HEK293 (cell line): Measurements from ENCODE around the gene CEP104.

Experiments used
- KLF1 ChIP-seq: fragments of 450-650 bp; formaldehyde crosslinking; IDR thresholded peaks from 2 replicates; pipeline ENCODE4 v1.5.1; 2016; ENCODE audit warnings: missing biosample characterization, missing genetic modification characterization
- KLF10 ChIP-seq: fragments of 450-650 bp; IDR thresholded peaks from 2 replicates; pipeline ENCODE4 v1.5.1; 2018; ENCODE audit warnings: missing biosample characterization, mild to moderate bottlenecking, missing genetic modification characterization
- KLF16 ChIP-seq: fragments of 450-650 bp; formaldehyde crosslinking; IDR thresholded peaks from 2 replicates; pipeline ENCODE4 v1.5.1; 2017; ENCODE audit warnings: missing biosample characterization, missing genetic modification characterization
- KLF17 ChIP-seq: fragments of 450-650 bp; formaldehyde crosslinking; IDR thresholded peaks from 2 replicates; pipeline ENCODE4 v1.5.1; 2016; ENCODE audit warnings: missing biosample characterization, missing genetic modification characterization
- KLF8 ChIP-seq: fragments of 450-650 bp; formaldehyde crosslinking; IDR thresholded peaks from 2 replicates; pipeline ENCODE4 v1.5.1; 2016; ENCODE audit warnings: missing biosample characterization, missing genetic modification characterization
- PRDM1 ChIP-seq: fragments of 450-650 bp; formaldehyde crosslinking; IDR thresholded peaks from 2 replicates; pipeline ENCODE4; 2016; ENCODE audit warnings: missing biosample characterization, missing genetic modification characterization
- SP3 ChIP-seq: fragments of 450-650 bp; formaldehyde crosslinking; IDR thresholded peaks from 2 replicates; pipeline ENCODE4 v1.5.1; 2016; ENCODE audit warnings: missing biosample characterization, missing genetic modification characterization
- TRIM28 ChIP-seq: IDR thresholded peaks from 2 replicates; pipeline ENCODE4 v1.6.1; 2011; ENCODE audit warnings: low read length, control low read depth, borderline replicate concordance
- ZBTB17 ChIP-seq: fragments of 450-650 bp; formaldehyde crosslinking; IDR thresholded peaks from 2 replicates; pipeline ENCODE4 v1.5.1; 2016; ENCODE audit warnings: missing biosample characterization, missing genetic modification characterization
- ZIC2 ChIP-seq: fragments of 450-650 bp; formaldehyde crosslinking; IDR thresholded peaks from 2 replicates; pipeline ENCODE4 v1.5.1; 2016; ENCODE audit warnings: missing biosample characterization, missing genetic modification characterization
- ZNF311 ChIP-seq: fragments of 450-650 bp; formaldehyde crosslinking; IDR thresholded peaks from 2 replicates; pipeline ENCODE4 v1.5.1; 2017; ENCODE audit warnings: missing biosample characterization, missing genetic modification characterization, borderline replicate concordance
- ZNF501 ChIP-seq: fragments of 450-650 bp; formaldehyde crosslinking; IDR thresholded peaks from 2 replicates; pipeline ENCODE4 v1.5.1; 2016; ENCODE audit warnings: missing biosample characterization, missing genetic modification characterization
- ZNF600 ChIP-seq: fragments of 450-650 bp; formaldehyde crosslinking; IDR thresholded peaks from 2 replicates; pipeline ENCODE4 v1.5.1; 2016; ENCODE audit warnings: missing biosample characterization, missing genetic modification characterization
- ZNF621 ChIP-seq: fragments of 450-650 bp; formaldehyde crosslinking; IDR thresholded peaks from 2 replicates; pipeline ENCODE4 v1.5.1; 2017; ENCODE audit warnings: missing biosample characterization, missing genetic modification characterization
- ZNF660 ChIP-seq: fragments of 450-650 bp; IDR thresholded peaks from 2 replicates; pipeline ENCODE4 v1.5.1; 2018; ENCODE audit warnings: missing biosample characterization, mild to moderate bottlenecking, missing genetic modification characterization
- ZNF76 ChIP-seq: fragments of 450-650 bp; formaldehyde crosslinking; IDR thresholded peaks from 2 replicates; pipeline ENCODE4; 2016; ENCODE audit warnings: low read depth, missing biosample characterization, missing genetic modification characterization, borderline replicate concordance
- ZXDB ChIP-seq: fragments of 450-650 bp; formaldehyde crosslinking; IDR thresholded peaks from 2 replicates; pipeline ENCODE4 v1.5.1; 2016; ENCODE audit warnings: missing biosample characterization, missing genetic modification characterization
- TF ChIP-seq, protein P1 (sequence below): fragments of 450-650 bp; formaldehyde crosslinking; IDR thresholded peaks from 2 replicates; pipeline ENCODE4 v1.5.1; 2016; ENCODE audit warnings: missing biosample characterization, missing genetic modification characterization
- TF ChIP-seq, protein P2 (sequence below): fragments of 450-650 bp; formaldehyde crosslinking; IDR thresholded peaks from 2 replicates; pipeline ENCODE4 v1.5.1; 2017; ENCODE audit warnings: missing biosample characterization, missing genetic modification characterization
- TF ChIP-seq, protein P3 (sequence below): fragments of 450-650 bp; formaldehyde crosslinking; optimal IDR thresholded peaks from 2 replicates; pipeline ENCODE3; 2016; ENCODE audit warnings: missing biosample characterization, mild to moderate bottlenecking, missing genetic modification characterization
- TF ChIP-seq, protein P4 (sequence below): fragments of 450-650 bp; formaldehyde crosslinking; IDR thresholded peaks from 2 replicates; pipeline ENCODE4 v1.5.1; 2016; ENCODE audit warnings: missing biosample characterization, missing genetic modification characterization

CEP104 gene

GRCh38 chr1:3856923-3857790, at the start of gene CEP104, which contains the start of gene DFFB (continued):
- no peak for TF ChIP-seq PRDM1 (tag by site-specific recombination)
- peak; percentile 55; the same call in 1 of the 2 replicates for TF ChIP-seq KLF8 (tag by site-specific recombination)
- peak; percentile 23 for TF ChIP-seq KLF1 (tag by site-specific recombination)
- TF ChIP-seq ZNF660 (tag by site-specific recombination): peak; percentile 65; the same call in 1 of the 2 replicates
- TF ChIP-seq ZNF621 (tag by site-specific recombination): no peak
- peak; percentile 90 for TF ChIP-seq ZIC2 (tag by site-specific recombination)
- TF ChIP-seq, protein P1, sequence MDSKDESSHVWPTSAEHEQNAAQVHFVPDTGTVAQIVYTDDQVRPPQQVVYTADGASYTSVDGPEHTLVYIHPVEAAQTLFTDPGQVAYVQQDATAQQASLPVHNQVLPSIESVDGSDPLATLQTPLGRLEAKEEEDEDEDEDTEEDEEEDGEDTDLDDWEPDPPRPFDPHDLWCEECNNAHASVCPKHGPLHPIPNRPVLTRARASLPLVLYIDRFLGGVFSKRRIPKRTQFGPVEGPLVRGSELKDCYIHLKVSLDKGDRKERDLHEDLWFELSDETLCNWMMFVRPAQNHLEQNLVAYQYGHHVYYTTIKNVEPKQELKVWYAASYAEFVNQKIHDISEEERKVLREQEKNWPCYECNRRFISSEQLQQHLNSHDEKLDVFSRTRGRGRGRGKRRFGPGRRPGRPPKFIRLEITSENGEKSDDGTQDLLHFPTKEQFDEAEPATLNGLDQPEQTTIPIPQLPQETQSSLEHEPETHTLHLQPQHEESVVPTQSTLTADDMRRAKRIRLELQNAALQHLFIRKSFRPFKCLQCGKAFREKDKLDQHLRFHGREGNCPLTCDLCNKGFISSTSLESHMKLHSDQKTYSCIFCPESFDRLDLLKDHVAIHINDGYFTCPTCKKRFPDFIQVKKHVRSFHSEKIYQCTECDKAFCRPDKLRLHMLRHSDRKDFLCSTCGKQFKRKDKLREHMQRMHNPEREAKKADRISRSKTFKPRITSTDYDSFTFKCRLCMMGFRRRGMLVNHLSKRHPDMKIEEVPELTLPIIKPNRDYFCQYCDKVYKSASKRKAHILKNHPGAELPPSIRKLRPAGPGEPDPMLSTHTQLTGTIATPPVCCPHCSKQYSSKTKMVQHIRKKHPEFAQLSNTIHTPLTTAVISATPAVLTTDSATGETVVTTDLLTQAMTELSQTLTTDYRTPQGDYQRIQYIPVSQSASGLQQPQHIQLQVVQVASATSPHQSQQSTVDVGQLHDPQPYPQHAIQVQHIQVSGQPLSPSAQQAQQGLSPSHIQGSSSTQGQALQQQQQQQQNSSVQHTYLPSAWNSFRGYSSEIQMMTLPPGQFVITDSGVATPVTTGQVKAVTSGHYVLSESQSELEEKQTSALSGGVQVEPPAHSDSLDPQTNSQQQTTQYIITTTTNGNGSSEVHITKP: peak; percentile 82
- TF ChIP-seq, protein P2, sequence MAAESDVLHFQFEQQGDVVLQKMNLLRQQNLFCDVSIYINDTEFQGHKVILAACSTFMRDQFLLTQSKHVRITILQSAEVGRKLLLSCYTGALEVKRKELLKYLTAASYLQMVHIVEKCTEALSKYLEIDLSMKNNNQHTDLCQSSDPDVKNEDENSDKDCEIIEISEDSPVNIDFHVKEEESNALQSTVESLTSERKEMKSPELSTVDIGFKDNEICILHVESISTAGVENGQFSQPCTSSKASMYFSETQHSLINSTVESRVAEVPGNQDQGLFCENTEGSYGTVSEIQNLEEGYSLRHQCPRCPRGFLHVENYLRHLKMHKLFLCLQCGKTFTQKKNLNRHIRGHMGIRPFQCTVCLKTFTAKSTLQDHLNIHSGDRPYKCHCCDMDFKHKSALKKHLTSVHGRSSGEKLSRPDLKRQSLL (tag by site-specific recombination): no peak
- TF ChIP-seq KLF16 (tag by site-specific recombination): peak; percentile 23; the same call in 1 of the 2 replicates
- TF ChIP-seq ZNF311 (tag by site-specific recombination): no peak
- TF ChIP-seq SP3 (tag by site-specific recombination): peak; percentile 50
- TF ChIP-seq, protein P3, sequence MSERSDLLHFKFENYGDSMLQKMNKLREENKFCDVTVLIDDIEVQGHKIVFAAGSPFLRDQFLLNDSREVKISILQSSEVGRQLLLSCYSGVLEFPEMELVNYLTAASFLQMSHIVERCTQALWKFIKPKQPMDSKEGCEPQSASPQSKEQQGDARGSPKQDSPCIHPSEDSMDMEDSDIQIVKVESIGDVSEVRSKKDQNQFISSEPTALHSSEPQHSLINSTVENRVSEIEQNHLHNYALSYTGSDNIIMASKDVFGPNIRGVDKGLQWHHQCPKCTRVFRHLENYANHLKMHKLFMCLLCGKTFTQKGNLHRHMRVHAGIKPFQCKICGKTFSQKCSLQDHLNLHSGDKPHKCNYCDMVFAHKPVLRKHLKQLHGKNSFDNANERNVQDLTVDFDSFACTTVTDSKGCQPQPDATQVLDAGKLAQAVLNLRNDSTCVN (tag by site-specific recombination): peak; percentile 91
- TF ChIP-seq ZBTB17 (tag by site-specific recombination): peak; percentile 74
- TF ChIP-seq, protein P4, sequence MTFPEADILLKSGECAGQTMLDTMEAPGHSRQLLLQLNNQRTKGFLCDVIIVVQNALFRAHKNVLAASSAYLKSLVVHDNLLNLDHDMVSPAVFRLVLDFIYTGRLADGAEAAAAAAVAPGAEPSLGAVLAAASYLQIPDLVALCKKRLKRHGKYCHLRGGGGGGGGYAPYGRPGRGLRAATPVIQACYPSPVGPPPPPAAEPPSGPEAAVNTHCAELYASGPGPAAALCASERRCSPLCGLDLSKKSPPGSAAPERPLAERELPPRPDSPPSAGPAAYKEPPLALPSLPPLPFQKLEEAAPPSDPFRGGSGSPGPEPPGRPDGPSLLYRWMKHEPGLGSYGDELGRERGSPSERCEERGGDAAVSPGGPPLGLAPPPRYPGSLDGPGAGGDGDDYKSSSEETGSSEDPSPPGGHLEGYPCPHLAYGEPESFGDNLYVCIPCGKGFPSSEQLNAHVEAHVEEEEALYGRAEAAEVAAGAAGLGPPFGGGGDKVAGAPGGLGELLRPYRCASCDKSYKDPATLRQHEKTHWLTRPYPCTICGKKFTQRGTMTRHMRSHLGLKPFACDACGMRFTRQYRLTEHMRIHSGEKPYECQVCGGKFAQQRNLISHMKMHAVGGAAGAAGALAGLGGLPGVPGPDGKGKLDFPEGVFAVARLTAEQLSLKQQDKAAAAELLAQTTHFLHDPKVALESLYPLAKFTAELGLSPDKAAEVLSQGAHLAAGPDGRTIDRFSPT (tag by site-specific recombination): peak; percentile 95
- peak; percentile 93 for TF ChIP-seq ZNF76 (tag by site-specific recombination)
- 0 out of 2 replicates have a peak, but pooled peaks have one; percentile 44 for TF ChIP-seq KLF17
- peak; percentile 52 for TF ChIP-seq ZNF600 (tag by site-specific recombination)
- TF ChIP-seq TRIM28: peak; percentile 68; the same call in 1 of the 2 replicates
- 0 out of 2 replicates have a peak, but pooled peaks have one; percentile 45 for TF ChIP-seq ZNF501 (tag by site-specific recombination)
- TF ChIP-seq KLF10 (tag by site-specific recombination): no peak
- peak; percentile 80; the same call in 1 of the 2 replicates for TF ChIP-seq ZXDB
